Fibroblast of pulmonary artery (primary cell): ENCODE data around the gene SQSTM1.

Source experiments
- DNase-seq: peaks from one replicate; pipeline ENCODE4 v3.0.0-alpha.2; 2010; ENCODE audit warnings: low read depth
- H3K4me3 ChIP-seq: replicated peaks from 2 replicates; pipeline ENCODE4 v1.5.1; 2011; ENCODE audit warnings: low read depth, mild to moderate bottlenecking, control low read depth, low read length, moderate library complexity
- CTCF ChIP-seq: IDR thresholded peaks from 2 replicates; pipeline ENCODE4 v1.5.1; 2011; ENCODE audit warnings: mild to moderate bottlenecking, control low read depth, low read length, inconsistent platforms; ENCODE audit errors: missing control alignments

Gene SQSTM1

GRCh38 chr5:179798144-179798770 lies 22.4 kb upstream of the SQSTM1 start:
- DNase-seq: no peak
- no peak overlapping the region for H3K4me3 ChIP-seq
- no peak for TF ChIP-seq CTCF

- no peak for TF ChIP-seq CTCF
- DNase-seq: no peak
- H3K4me3 ChIP-seq: no peak overlapping the region
Observed at GRCh38 chr5:179798771-179799643, 21.7 kb upstream of the SQSTM1 start.

GRCh38 chr5:179799644-179799973 lies 21.1 kb upstream of the SQSTM1 start:
- DNase-seq: no peak
- no peak overlapping the region for H3K4me3 ChIP-seq
- no peak for TF ChIP-seq CTCF

- no peak for TF ChIP-seq CTCF
- no peak for DNase-seq
- H3K4me3 ChIP-seq: no peak overlapping the region
Observed at GRCh38 chr5:179800071-179800695, 20.5 kb upstream of the SQSTM1 start.

- no peak for TF ChIP-seq CTCF
- no peak for DNase-seq
- H3K4me3 ChIP-seq: no peak overlapping the region
Observed at GRCh38 chr5:179800696-179801201, 20.0 kb upstream of the SQSTM1 start.

- H3K4me3 ChIP-seq: no peak overlapping the region
- TF ChIP-seq CTCF: peak; percentile 49
- DNase-seq: peak; percentile 59
Observed at GRCh38 chr5:179801304-179802206, 19.1 kb upstream of the SQSTM1 start.
